Caco-2 (cell line): ENCODE data around the gene PDGFA. TPM values are rescaled to one million over a fixed set of nuclear protein-coding genes. Genes with fewer than 3 reads are reported as not detected.

Experiments used
- BruUV-seq: library from RNA; stranded (reverse); fragments of 400-500 nt; replicated peaks from 2 replicates; lab custom pipeline; 2021; lab: Mats Ljungman, UMichigan
- CTCF ChIA-PET: fragments of 300-600 bp; sonication (Branson Sonifier 250); formaldehyde crosslinking; loops from one replicate; lab custom pipeline; 2022; ENCODE audit warnings: antibody characterized with exemption; lab: Charles Lee
- POLR2A ChIA-PET: fragments of 300-600 bp; sonication (Branson Sonifier 250); formaldehyde crosslinking; loops from one replicate; lab custom pipeline; 2022; ENCODE audit warnings: antibody characterized with exemption; lab: Charles Lee
- DNase-seq, 2 experiments: peaks; one replicate each; pipeline versions ENCODE4 v3.0.0 to v3.0.0-alpha.2; 2020 to 2022
- H3K27me3 ChIP-seq: replicated peaks from 2 replicates; pipeline ENCODE4 v1.6.0; 2011; ENCODE audit warnings: low read length; ENCODE audit not compliant: control insufficient read depth, insufficient read depth
- H3K36me3 ChIP-seq: 2 replicates; pipeline ENCODE4 v1.5.1; 2011; ENCODE audit warnings: low read length; ENCODE audit not compliant: control insufficient read depth, insufficient read depth
- H3K4me1 ChIP-seq: fragments of 250-450 bp; sonication (Bioruptor Pico); 2 replicates; pipeline ENCODE4 v1.5.1; 2020; ENCODE audit warnings: mild to moderate bottlenecking
- H3K4me3 ChIP-seq: 2 replicates; pipeline ENCODE4 v1.5.1; 2011; ENCODE audit warnings: low read depth, mild to moderate bottlenecking, control low read depth, low read length
- H3K9me3 ChIP-seq: fragments of 250-450 bp; sonication (Bioruptor Pico); 2 replicates; pipeline ENCODE4 v1.5.1; 2020; ENCODE audit warnings: mild to moderate bottlenecking, moderate library complexity
- H3K27ac Mint-ChIP-seq: one replicate; pipeline ENCODE4 v1.8.0; 2022; ENCODE audit warnings: mixed read lengths; ENCODE audit not compliant: unreplicated experiment
- H3K27me3 Mint-ChIP-seq: one replicate; pipeline ENCODE4 v1.8.0; 2022; ENCODE audit warnings: mixed read lengths; ENCODE audit not compliant: insufficient read depth, unreplicated experiment
- H3K36me3 Mint-ChIP-seq: one replicate; pipeline ENCODE4 v1.8.0; 2022; ENCODE audit warnings: mild to moderate bottlenecking, mixed read lengths; ENCODE audit not compliant: insufficient read depth, unreplicated experiment
- H3K4me1 Mint-ChIP-seq: one replicate; pipeline ENCODE4 v1.8.0; 2022; ENCODE audit warnings: low read depth, mixed read lengths; ENCODE audit not compliant: unreplicated experiment
- H3K4me3 Mint-ChIP-seq: one replicate; pipeline ENCODE4 v1.8.0; 2022; ENCODE audit warnings: mild to moderate bottlenecking, moderate library complexity, mixed read lengths; ENCODE audit not compliant: unreplicated experiment
- H3K9me3 Mint-ChIP-seq: one replicate; pipeline ENCODE4 v1.8.0; 2022; ENCODE audit warnings: mixed read lengths; ENCODE audit not compliant: unreplicated experiment
- intact Hi-C: fragments of 100-400 bp; cut with micrococcal nuclease; formaldehyde crosslinking; loops from one replicate; pipeline ENCODE4 v1.10.0; 2022; ENCODE audit not compliant: unreplicated experiment
- total RNA-seq: library from RNA; stranded (reverse); gene quantifications from 2 replicates; pipeline ENCODE4 v1.2.3, GENCODE V29; 2022
- TF ChIP-seq, protein P1 (sequence below), 2 experiments: fragments of 200-600 bp in 1 of 2; IDR thresholded peaks; 1 replicate in 1 of 2; 2 replicates in 1 of 2; pipeline versions ENCODE4 v1.5.1 to v1.8.0; 2011 to 2022; ENCODE audit warnings: antibody characterized with exemption in 1 of 2, control low read depth in 1 of 2, inconsistent platforms in 1 of 2, low read depth in 1 of 2, low read length in 1 of 2, mild to moderate bottlenecking in 1 of 2, moderate library complexity in 1 of 2; ENCODE audit not compliant: insufficient read depth in 1 of 2, severe bottlenecking in 1 of 2, unreplicated experiment in 1 of 2

PDGFA gene
- total RNA-seq, 1 experiment from 2014 or later: 78.5 TPM

DNA sequence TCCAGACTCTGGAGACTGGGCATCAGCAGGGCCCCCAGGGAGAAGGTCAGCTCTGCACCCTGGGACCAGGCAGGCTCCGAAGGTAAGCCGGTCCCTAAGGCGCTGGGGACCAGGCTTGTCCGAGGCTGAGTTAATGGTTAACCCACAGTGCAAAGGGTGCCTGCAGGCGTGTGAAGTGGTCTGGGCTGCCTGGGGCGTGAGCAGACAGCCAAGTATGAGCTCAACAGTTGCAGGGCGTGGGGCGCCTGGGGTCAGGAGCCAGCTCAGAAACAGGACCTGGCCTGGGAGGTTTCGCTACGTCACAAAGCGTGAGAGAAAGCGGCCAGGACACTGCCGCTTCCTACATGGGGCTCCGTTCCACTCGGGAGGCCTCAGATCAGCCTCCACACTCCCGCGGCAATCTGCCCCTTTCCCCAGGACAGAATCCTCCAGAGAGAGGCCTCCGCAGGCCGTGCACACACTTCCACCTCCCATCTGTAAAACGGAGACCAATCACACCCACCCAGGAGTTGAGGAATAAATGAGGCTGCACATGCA is 16.0 kb downstream of the PDGFA start:
- peak overlapping the region; percentile 72 for H3K4me3 Mint-ChIP-seq
- peaks cover 40% of the 10 kb centered on the region for H3K4me1 ChIP-seq
- H3K4me1 Mint-ChIP-seq: peaks cover 27% of the 10 kb centered on the region
- POLR2A ChIA-PET: interaction anchor here (0.6 to 1.5 kb wide), 16 partner anchors 13 to 218 kb away, joined by 3 to 21 read pairs (median 6); partner anchors contain the start of gene PDGFA
- H3K27me3 Mint-ChIP-seq: no peaks in the 10 kb centered on the region
- no peaks in the 10 kb centered on the region for H3K27me3 ChIP-seq
- no peaks in the 10 kb centered on the region for H3K9me3 Mint-ChIP-seq
- intact Hi-C loops: loop anchor here (1.0 to 2.0 kb wide), 6 partner anchors 13 to 170 kb away; no protein-coding TSS in a partner anchor
- DNase-seq: peak; percentile 98 to 99
- TF ChIP-seq, protein P1, sequence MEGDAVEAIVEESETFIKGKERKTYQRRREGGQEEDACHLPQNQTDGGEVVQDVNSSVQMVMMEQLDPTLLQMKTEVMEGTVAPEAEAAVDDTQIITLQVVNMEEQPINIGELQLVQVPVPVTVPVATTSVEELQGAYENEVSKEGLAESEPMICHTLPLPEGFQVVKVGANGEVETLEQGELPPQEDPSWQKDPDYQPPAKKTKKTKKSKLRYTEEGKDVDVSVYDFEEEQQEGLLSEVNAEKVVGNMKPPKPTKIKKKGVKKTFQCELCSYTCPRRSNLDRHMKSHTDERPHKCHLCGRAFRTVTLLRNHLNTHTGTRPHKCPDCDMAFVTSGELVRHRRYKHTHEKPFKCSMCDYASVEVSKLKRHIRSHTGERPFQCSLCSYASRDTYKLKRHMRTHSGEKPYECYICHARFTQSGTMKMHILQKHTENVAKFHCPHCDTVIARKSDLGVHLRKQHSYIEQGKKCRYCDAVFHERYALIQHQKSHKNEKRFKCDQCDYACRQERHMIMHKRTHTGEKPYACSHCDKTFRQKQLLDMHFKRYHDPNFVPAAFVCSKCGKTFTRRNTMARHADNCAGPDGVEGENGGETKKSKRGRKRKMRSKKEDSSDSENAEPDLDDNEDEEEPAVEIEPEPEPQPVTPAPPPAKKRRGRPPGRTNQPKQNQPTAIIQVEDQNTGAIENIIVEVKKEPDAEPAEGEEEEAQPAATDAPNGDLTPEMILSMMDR (IDR thresholded peaks at IDR 0.05; ENCODE audit: insufficient read depth in 1 of 2, low read depth in 1 of 2, low read length in 1 of 2, severe bottlenecking in 1 of 2, unreplicated experiment in 1 of 2): no peak
- H3K9me3 ChIP-seq: no peaks in the 10 kb centered on the region
- H3K4me3 ChIP-seq: no peak overlapping the region
- H3K27ac Mint-ChIP-seq: peak overlapping the region; percentile 100
- BruUV-seq: no TSS peak
- CTCF ChIA-PET: interaction anchor here (0.6 to 2.0 kb wide), 12 partner anchors 15 to 370 kb away, joined by 3 to 19 read pairs (median 4); no protein-coding TSS in a partner anchor
- H3K36me3 Mint-ChIP-seq: peaks cover 89% of the 10 kb centered on the region
- H3K36me3 ChIP-seq: peaks cover 12% of the 10 kb centered on the region

DNA sequence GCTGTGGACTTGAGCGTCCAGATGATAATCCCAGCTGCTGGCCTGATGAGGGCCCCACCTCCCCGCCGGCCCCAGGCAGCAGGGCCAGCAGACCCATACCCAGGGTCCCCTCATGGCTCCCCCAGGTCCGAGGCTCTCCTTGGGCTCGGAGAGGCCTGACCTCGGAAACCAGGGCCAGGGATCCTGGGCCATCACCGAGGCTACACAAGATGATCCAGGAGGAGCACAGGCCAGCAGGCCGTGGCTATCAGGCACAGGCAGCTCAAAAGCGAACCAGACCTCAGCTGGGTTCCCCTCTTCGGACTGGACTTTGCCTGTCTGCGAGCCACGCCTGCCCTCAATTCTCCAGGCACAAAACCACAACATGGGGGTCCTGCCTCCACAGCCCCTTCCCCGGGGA is 17.4 kb downstream of the PDGFA start:
- peaks cover 37% of the 10 kb centered on the region for H3K4me1 ChIP-seq
- DNase-seq: no peak
- Mint-ChIP-seq H3K9me3 (no peaks in the 10 kb centered on the region), H3K36me3 (peaks cover 89% of the 10 kb centered on the region), H3K4me1 (peaks cover 27% of the 10 kb centered on the region), H3K27ac (peak overlapping the region; percentile 100), H3K27me3 (no peaks in the 10 kb centered on the region), H3K4me3 (peak overlapping the region; percentile 42)
- BruUV-seq: no TSS peak
- no peak overlapping the region for H3K4me3 ChIP-seq
- TF ChIP-seq, protein P1 (IDR thresholded peaks at IDR 0.05; ENCODE audit: insufficient read depth in 1 of 2, low read depth in 1 of 2, low read length in 1 of 2, severe bottlenecking in 1 of 2, unreplicated experiment in 1 of 2): no peak
- ChIA-PET POLR2A (no interaction called here), CTCF (interaction anchor here (2.0 kb wide), 1 partner anchor 160 kb away, joined by 16 read pairs; no protein-coding TSS in a partner anchor)
- intact Hi-C loops: loop anchor here (2.0 kb wide), 2 partner anchors 15 to 37 kb away; no protein-coding TSS in a partner anchor
- H3K36me3 ChIP-seq: peaks cover 12% of the 10 kb centered on the region
- no peaks in the 10 kb centered on the region for H3K9me3 ChIP-seq
- no peaks in the 10 kb centered on the region for H3K27me3 ChIP-seq

GRCh38 chr7:501526-501925 is 18.1 kb downstream of the PDGFA start:
- intact Hi-C loops: no loop called here
- POLR2A ChIA-PET: no interaction called here
- H3K4me1 Mint-ChIP-seq: peaks cover 27% of the 10 kb centered on the region
- peaks cover 89% of the 10 kb centered on the region for H3K36me3 Mint-ChIP-seq
- H3K27ac Mint-ChIP-seq: peak overlapping the region; percentile 79
- Histone ChIP-seq H3K4me3 (no peak overlapping the region), H3K9me3 (no peaks in the 10 kb centered on the region), H3K27me3 (no peaks in the 10 kb centered on the region), H3K4me1 (peaks cover 36% of the 10 kb centered on the region), H3K36me3 (peaks cover 12% of the 10 kb centered on the region)
- no TSS peak for BruUV-seq
- no peaks in the 10 kb centered on the region for H3K9me3 Mint-ChIP-seq
- H3K27me3 Mint-ChIP-seq: no peaks in the 10 kb centered on the region
- no peak overlapping the region for H3K4me3 Mint-ChIP-seq
- TF ChIP-seq, protein P1 (IDR thresholded peaks at IDR 0.05; ENCODE audit: insufficient read depth in 1 of 2, low read depth in 1 of 2, low read length in 1 of 2, severe bottlenecking in 1 of 2, unreplicated experiment in 1 of 2): no peak
- CTCF ChIA-PET: no interaction called here
- no peak for DNase-seq
